WI38 (cell line): ENCODE measurements around the gene TNKS1BP1.

Experiments used
- H3K4me3 ChIP-seq: 2 replicates; pipeline ENCODE4 v1.5.1; 2011; ENCODE audit warnings: low read depth, mild to moderate bottlenecking, control low read depth, low read length
- CTCF ChIP-seq: IDR thresholded peaks from 2 replicates; pipeline ENCODE4 v1.5.1; 2012; ENCODE audit warnings: low read depth, mild to moderate bottlenecking, control low read depth, low read length

TNKS1BP1 gene

GRCh38 chr11:57353446-57353845, 28.7 kb upstream of the TNKS1BP1 start:
- no peak for TF ChIP-seq CTCF
- no peak overlapping the region for H3K4me3 ChIP-seq

- TF ChIP-seq CTCF = no peak
- H3K4me3 ChIP-seq = no peak overlapping the region
Measured at GRCh38 chr11:57353036-57353435, 28.3 kb upstream of the TNKS1BP1 start.

GRCh38 chr11:57349491-57350274, 24.9 kb upstream of the TNKS1BP1 start:
- TF ChIP-seq CTCF = peak; percentile 84

GRCh38 chr11:57348636-57349313, 24.0 kb upstream of the TNKS1BP1 start:
- H3K4me3 ChIP-seq = no peak overlapping the region
- no peak for TF ChIP-seq CTCF

More at GRCh38 chr11:57349491-57350274, 24.9 kb upstream of the TNKS1BP1 start:
- H3K4me3 ChIP-seq = no peak overlapping the region

- TF ChIP-seq CTCF = no peak
Measured at GRCh38 chr11:57348052-57348451, 23.3 kb upstream of the TNKS1BP1 start.

GRCh38 chr11:57347336-57347735, 22.6 kb upstream of the TNKS1BP1 start:
- H3K4me3 ChIP-seq = no peak overlapping the region
- TF ChIP-seq CTCF = no peak

More at GRCh38 chr11:57348052-57348451, 23.3 kb upstream of the TNKS1BP1 start:
- no peak overlapping the region for H3K4me3 ChIP-seq
